H1 (cell line): ENCODE measurements around the gene FKBP1A. TPM values are rescaled to one million over a fixed set of nuclear protein-coding genes. Genes with fewer than 3 reads are reported as not detected.

Experiments
- NANOG ChIP-seq: IDR thresholded peaks from 2 replicates; pipeline ENCODE4 v1.6.1; 2011; ENCODE audit warnings: low read length, low read depth, mild to moderate bottlenecking, inconsistent platforms; ENCODE audit not compliant: insufficient read depth, poor library complexity, severe bottlenecking
- PHF8 ChIP-seq: fragments of 200-600 bp; sonication (generic); conservative IDR thresholded peaks from 2 replicates; pipeline ENCODE4 v1.7.1; 2012; ENCODE audit warnings: low read depth, mild to moderate bottlenecking, inconsistent platforms, low read length, moderate library complexity
- POU5F1 ChIP-seq: IDR thresholded peaks from 2 replicates; pipeline ENCODE4 v1.6.1; 2011; ENCODE audit warnings: low read depth, mild to moderate bottlenecking, low read length, moderate library complexity
- RAD21 ChIP-seq, 2 experiments: IDR thresholded peaks in 1 of 2; conservative IDR thresholded peaks in 1 of 2; 2 replicates each; pipeline ENCODE4 v1.6.1; 2011; ENCODE audit warnings: low read depth in 2 of 2, low read length in 2 of 2, improper control_type of control experiment in 1 of 2, inconsistent platforms in 1 of 2, mild to moderate bottlenecking in 1 of 2, moderate library complexity in 1 of 2
- RBBP5 ChIP-seq: IDR thresholded peaks from 2 replicates; pipeline ENCODE4 v1.7.1; 2012; ENCODE audit warnings: low read depth, mild to moderate bottlenecking, inconsistent platforms, low read length, moderate library complexity, borderline replicate concordance
- RFX5 ChIP-seq: IDR thresholded peaks from 2 replicates; pipeline ENCODE4 v1.6.1; 2011; ENCODE audit warnings: low read depth, low read length, improper control_type of control experiment, borderline replicate concordance
- polyA plus RNA-seq, 7 experiments: library from polyadenylated mRNA; depleted of rRNA in 3 of 7; stranded (reverse) in 5 of 7; unstranded in 2 of 7; fragments of >200 nt in 5 of 7; fragments of 200-250 nt in 2 of 7; gene quantifications; 1 replicate in 5 of 7; 2 replicates in 1 of 7; 4 replicates in 1 of 7; pipeline versions ENCODE4 v1.2.1 to v1.2.3, GENCODE V29; 2011 to 2013; ENCODE audit warnings: missing spikeins in 2 of 7, mixed read lengths in 2 of 7
- total RNA-seq: library from RNA; stranded (reverse); fragmentation: NEBNext Ultra II Directional; extraction: Animal tissue kit (Norgen Biotek cat#: 25700); gene quantifications from 2 replicates; pipeline ENCODE4 v1.2.1, GENCODE V29; 2021
- TF ChIP-seq, protein P1 (sequence below): IDR thresholded peaks from 2 replicates; pipeline ENCODE4 v1.6.1; 2011; ENCODE audit warnings: low read depth, mild to moderate bottlenecking, low read length; ENCODE audit not compliant: insufficient read depth
- TF ChIP-seq, protein P2 (sequence below): fragments of 300-600 bp; sonication (generic); IDR thresholded peaks from 2 replicates; pipeline ENCODE4 v1.7.1; 2012; ENCODE audit warnings: low read length, moderate library complexity, mild to moderate bottlenecking, inconsistent platforms; ENCODE audit not compliant: insufficient replicate concordance
- TF ChIP-seq, protein P3 (sequence below): IDR thresholded peaks from 2 replicates; pipeline ENCODE4 v1.6.1; 2012; ENCODE audit warnings: inconsistent platforms

The FKBP1A gene
- total and polyA plus RNA-seq, 2 of the 8 experiments (the other 6 are each of a cell fraction or from before 2014, with no cell fraction given), result 250 to 685 TPM

DNA sequence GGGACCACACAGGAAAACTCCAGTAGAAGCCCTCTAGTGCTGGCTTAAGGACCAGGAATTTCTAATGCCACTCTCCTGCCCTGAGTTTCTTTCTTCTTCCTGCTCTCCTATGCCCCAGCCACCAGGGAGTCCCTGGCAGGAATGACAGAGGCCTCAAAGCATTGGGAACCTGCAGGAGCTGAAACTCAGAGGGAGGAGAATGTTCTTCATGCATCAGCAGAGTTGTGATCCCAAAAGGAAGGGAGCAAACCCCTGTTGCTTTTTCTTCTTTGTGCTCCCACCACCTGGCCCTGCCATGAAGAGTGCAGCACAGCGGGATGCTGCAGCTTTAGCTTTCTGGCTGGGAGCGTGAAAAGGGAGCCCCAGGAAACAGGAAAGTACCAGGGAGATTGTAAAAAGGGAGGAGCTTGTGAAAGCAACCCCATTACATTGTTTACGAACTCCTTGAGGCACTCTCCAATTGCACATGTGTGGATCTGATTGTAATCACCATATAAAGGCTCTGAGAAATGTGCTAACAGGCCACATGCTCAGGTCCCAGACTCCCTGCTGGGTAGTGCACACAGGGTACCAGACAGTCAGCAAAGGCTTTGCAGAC is 34.7 kb upstream of the FKBP1A start (continued):
- TF ChIP-seq, protein P1, sequence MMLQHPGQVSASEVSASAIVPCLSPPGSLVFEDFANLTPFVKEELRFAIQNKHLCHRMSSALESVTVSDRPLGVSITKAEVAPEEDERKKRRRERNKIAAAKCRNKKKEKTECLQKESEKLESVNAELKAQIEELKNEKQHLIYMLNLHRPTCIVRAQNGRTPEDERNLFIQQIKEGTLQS, result no peak
- TF ChIP-seq NANOG (no peak), RAD21 (IDR thresholded peaks at IDR 0.05 in 1 of 2, conservative IDR thresholded peaks at IDR 0.05 in 1 of 2; ENCODE audit: low read depth in 2 of 2, low read length in 2 of 2) (no peak; a peak in 1 of 4 replicates), POU5F1 (no peak), PHF8 (no peak), RBBP5 (no peak), RFX5 (no peak)
- TF ChIP-seq, protein P2, sequence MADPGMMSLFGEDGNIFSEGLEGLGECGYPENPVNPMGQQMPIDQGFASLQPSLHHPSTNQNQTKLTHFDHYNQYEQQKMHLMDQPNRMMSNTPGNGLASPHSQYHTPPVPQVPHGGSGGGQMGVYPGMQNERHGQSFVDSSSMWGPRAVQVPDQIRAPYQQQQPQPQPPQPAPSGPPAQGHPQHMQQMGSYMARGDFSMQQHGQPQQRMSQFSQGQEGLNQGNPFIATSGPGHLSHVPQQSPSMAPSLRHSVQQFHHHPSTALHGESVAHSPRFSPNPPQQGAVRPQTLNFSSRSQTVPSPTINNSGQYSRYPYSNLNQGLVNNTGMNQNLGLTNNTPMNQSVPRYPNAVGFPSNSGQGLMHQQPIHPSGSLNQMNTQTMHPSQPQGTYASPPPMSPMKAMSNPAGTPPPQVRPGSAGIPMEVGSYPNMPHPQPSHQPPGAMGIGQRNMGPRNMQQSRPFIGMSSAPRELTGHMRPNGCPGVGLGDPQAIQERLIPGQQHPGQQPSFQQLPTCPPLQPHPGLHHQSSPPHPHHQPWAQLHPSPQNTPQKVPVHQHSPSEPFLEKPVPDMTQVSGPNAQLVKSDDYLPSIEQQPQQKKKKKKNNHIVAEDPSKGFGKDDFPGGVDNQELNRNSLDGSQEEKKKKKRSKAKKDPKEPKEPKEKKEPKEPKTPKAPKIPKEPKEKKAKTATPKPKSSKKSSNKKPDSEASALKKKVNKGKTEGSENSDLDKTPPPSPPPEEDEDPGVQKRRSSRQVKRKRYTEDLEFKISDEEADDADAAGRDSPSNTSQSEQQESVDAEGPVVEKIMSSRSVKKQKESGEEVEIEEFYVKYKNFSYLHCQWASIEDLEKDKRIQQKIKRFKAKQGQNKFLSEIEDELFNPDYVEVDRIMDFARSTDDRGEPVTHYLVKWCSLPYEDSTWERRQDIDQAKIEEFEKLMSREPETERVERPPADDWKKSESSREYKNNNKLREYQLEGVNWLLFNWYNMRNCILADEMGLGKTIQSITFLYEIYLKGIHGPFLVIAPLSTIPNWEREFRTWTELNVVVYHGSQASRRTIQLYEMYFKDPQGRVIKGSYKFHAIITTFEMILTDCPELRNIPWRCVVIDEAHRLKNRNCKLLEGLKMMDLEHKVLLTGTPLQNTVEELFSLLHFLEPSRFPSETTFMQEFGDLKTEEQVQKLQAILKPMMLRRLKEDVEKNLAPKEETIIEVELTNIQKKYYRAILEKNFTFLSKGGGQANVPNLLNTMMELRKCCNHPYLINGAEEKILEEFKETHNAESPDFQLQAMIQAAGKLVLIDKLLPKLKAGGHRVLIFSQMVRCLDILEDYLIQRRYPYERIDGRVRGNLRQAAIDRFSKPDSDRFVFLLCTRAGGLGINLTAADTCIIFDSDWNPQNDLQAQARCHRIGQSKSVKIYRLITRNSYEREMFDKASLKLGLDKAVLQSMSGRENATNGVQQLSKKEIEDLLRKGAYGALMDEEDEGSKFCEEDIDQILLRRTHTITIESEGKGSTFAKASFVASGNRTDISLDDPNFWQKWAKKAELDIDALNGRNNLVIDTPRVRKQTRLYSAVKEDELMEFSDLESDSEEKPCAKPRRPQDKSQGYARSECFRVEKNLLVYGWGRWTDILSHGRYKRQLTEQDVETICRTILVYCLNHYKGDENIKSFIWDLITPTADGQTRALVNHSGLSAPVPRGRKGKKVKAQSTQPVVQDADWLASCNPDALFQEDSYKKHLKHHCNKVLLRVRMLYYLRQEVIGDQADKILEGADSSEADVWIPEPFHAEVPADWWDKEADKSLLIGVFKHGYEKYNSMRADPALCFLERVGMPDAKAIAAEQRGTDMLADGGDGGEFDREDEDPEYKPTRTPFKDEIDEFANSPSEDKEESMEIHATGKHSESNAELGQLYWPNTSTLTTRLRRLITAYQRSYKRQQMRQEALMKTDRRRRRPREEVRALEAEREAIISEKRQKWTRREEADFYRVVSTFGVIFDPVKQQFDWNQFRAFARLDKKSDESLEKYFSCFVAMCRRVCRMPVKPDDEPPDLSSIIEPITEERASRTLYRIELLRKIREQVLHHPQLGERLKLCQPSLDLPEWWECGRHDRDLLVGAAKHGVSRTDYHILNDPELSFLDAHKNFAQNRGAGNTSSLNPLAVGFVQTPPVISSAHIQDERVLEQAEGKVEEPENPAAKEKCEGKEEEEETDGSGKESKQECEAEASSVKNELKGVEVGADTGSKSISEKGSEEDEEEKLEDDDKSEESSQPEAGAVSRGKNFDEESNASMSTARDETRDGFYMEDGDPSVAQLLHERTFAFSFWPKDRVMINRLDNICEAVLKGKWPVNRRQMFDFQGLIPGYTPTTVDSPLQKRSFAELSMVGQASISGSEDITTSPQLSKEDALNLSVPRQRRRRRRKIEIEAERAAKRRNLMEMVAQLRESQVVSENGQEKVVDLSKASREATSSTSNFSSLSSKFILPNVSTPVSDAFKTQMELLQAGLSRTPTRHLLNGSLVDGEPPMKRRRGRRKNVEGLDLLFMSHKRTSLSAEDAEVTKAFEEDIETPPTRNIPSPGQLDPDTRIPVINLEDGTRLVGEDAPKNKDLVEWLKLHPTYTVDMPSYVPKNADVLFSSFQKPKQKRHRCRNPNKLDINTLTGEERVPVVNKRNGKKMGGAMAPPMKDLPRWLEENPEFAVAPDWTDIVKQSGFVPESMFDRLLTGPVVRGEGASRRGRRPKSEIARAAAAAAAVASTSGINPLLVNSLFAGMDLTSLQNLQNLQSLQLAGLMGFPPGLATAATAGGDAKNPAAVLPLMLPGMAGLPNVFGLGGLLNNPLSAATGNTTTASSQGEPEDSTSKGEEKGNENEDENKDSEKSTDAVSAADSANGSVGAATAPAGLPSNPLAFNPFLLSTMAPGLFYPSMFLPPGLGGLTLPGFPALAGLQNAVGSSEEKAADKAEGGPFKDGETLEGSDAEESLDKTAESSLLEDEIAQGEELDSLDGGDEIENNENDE, result peak; percentile 33
- TF ChIP-seq, protein P3, sequence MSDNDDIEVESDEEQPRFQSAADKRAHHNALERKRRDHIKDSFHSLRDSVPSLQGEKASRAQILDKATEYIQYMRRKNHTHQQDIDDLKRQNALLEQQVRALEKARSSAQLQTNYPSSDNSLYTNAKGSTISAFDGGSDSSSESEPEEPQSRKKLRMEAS, result peak; percentile 57
